ENCODE measurements around the gene PDGFA. TPM values are rescaled to one million over a fixed set of nuclear protein-coding genes. Genes with fewer than 3 reads are reported as not detected.

PDGFA gene
- total RNA-seq, 2 experiments from 2014 or later, result not detected

DNA sequence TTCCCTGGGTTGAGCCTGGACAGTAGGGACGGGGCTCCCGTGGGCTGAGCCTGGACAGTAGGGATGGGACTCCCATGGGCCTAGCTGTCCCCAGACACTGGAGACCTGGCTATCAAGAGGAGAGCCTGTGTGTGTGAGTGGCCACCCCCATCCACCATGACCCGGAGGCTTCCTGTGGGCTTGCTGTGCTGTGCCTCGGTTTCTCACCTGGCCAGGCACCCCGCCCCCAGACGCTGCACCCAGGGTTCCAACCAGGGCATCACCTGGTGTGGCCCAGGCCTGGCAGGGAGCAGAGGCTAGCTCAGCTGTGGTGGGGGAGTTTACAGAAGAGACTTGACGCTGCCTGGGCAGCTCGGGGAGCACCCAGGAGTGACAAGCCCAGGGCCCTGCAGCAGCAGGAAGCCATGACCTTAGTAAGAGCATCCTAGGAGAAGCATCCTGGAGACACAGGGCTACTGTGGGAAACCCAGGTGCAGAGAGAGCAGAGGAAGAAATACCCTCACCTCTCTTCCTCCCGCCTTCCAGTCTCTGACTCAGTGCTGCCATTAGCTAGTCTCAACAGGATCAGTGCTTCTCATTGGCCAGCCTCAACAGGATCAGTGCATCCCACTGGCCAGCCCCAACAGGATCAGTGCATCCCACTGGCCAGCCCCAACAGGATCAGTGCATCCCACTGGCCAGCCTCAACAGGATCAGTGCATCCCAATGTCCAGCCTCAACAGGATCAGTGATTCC lies 61.0 kb downstream of the PDGFA start:
- no TSS peak for BruUV-seq (replicated peaks)
- Histone ChIP-seq H3K9me2 (ENCODE audit: insufficient read depth, low read length) (no peaks in the 10 kb centered on the region), H3K4me1 (ENCODE audit: insufficient read depth, low read length, poor library complexity, severe bottlenecking) (no peaks in the 10 kb centered on the region), H3K36me3 (ENCODE audit: insufficient read depth, low read length) (no peaks in the 10 kb centered on the region), H3K4me2 (ENCODE audit: low read length) (no peak overlapping the region), H4K20me1 (ENCODE audit: insufficient read depth, low read length) (no peaks in the 10 kb centered on the region), H3K27ac (ENCODE audit: low read depth, low read length, poor library complexity, severe bottlenecking) (no peak overlapping the region), H2AFZ (ENCODE audit: low read length) (no peak overlapping the region), H3K4me3 (ENCODE audit: low read depth, low read length, poor library complexity, severe bottlenecking) (no peak overlapping the region), H3K9me3 (ENCODE audit: low read length) (no peaks in the 10 kb centered on the region), H3K79me2 (ENCODE audit: insufficient read depth, low read depth, low read length) (no peaks in the 10 kb centered on the region)
- ChIA-PET CTCF (ENCODE audit: unreplicated experiment) (no interaction called here), POLR2A (no interaction called here)
- no peak for DNase-seq (ENCODE audit: low spot score)
- TF ChIP-seq, protein P1, sequence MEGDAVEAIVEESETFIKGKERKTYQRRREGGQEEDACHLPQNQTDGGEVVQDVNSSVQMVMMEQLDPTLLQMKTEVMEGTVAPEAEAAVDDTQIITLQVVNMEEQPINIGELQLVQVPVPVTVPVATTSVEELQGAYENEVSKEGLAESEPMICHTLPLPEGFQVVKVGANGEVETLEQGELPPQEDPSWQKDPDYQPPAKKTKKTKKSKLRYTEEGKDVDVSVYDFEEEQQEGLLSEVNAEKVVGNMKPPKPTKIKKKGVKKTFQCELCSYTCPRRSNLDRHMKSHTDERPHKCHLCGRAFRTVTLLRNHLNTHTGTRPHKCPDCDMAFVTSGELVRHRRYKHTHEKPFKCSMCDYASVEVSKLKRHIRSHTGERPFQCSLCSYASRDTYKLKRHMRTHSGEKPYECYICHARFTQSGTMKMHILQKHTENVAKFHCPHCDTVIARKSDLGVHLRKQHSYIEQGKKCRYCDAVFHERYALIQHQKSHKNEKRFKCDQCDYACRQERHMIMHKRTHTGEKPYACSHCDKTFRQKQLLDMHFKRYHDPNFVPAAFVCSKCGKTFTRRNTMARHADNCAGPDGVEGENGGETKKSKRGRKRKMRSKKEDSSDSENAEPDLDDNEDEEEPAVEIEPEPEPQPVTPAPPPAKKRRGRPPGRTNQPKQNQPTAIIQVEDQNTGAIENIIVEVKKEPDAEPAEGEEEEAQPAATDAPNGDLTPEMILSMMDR (conservative IDR thresholded peaks at IDR 0.05; ENCODE audit: low read length), result no peak
- TF ChIP-seq EZH2phosphoT487 (IDR thresholded peaks at IDR 0.05; ENCODE audit: borderline replicate concordance, low read depth, low read length), result no peak
- intact Hi-C loops (cut with micrococcal nuclease; ENCODE audit: unreplicated experiment), result no loop called here

- H2AFZ ChIP-seq (ENCODE audit: low read length), result no peak overlapping the region
- no peaks in the 10 kb centered on the region for H3K79me2 ChIP-seq (ENCODE audit: insufficient read depth, low read depth, low read length)
- ChIA-PET CTCF (ENCODE audit: unreplicated experiment) (no interaction called here), POLR2A (no interaction called here)
- no peaks in the 10 kb centered on the region for H4K20me1 ChIP-seq (ENCODE audit: insufficient read depth, low read length)
- no peak overlapping the region for H3K4me2 ChIP-seq (ENCODE audit: low read length)
- TF ChIP-seq, protein P1 (conservative IDR thresholded peaks at IDR 0.05; ENCODE audit: low read length), result no peak
- TF ChIP-seq EZH2phosphoT487 (IDR thresholded peaks at IDR 0.05; ENCODE audit: borderline replicate concordance, low read depth, low read length), result no peak
- no peak for DNase-seq (ENCODE audit: low spot score)
- BruUV-seq (replicated peaks), result no TSS peak
- no peaks in the 10 kb centered on the region for H3K9me3 ChIP-seq (ENCODE audit: low read length)
- intact Hi-C loops (cut with micrococcal nuclease; ENCODE audit: unreplicated experiment), result no loop called here
- H3K27ac ChIP-seq (ENCODE audit: low read depth, low read length, poor library complexity, severe bottlenecking), result no peak overlapping the region
- H3K4me3 ChIP-seq (ENCODE audit: low read depth, low read length, poor library complexity, severe bottlenecking), result no peak overlapping the region
- no peaks in the 10 kb centered on the region for H3K36me3 ChIP-seq (ENCODE audit: insufficient read depth, low read length)
- H3K4me1 ChIP-seq (ENCODE audit: insufficient read depth, low read length, poor library complexity, severe bottlenecking), result no peaks in the 10 kb centered on the region
- H3K9me2 ChIP-seq (ENCODE audit: insufficient read depth, low read length), result no peaks in the 10 kb centered on the region
These were observed 61.7 kb downstream of the PDGFA start for GRCh38 chr7:457814-458510.
